ENCODE data around the gene GPATCH1. TPM values are rescaled to one million over a fixed set of nuclear protein-coding genes. Genes with fewer than 3 reads are reported as not detected.
"Not testable (repeated sequence)": the region's sequence is repeated elsewhere in the genome, so short reads cannot be mapped to it uniquely, and the experiment has no call there.

Gene GPATCH1
- total RNA-seq (10 to 100 TPM; 18.3 to 21.7 TPM), polyA plus RNA-seq (1 to 10 TPM; 3.9 to 6.4 (median 5.0) TPM), total RNA-seq (23.6 to 31.0 (median 29.5) reads per million in 6 experiments)

DNA sequence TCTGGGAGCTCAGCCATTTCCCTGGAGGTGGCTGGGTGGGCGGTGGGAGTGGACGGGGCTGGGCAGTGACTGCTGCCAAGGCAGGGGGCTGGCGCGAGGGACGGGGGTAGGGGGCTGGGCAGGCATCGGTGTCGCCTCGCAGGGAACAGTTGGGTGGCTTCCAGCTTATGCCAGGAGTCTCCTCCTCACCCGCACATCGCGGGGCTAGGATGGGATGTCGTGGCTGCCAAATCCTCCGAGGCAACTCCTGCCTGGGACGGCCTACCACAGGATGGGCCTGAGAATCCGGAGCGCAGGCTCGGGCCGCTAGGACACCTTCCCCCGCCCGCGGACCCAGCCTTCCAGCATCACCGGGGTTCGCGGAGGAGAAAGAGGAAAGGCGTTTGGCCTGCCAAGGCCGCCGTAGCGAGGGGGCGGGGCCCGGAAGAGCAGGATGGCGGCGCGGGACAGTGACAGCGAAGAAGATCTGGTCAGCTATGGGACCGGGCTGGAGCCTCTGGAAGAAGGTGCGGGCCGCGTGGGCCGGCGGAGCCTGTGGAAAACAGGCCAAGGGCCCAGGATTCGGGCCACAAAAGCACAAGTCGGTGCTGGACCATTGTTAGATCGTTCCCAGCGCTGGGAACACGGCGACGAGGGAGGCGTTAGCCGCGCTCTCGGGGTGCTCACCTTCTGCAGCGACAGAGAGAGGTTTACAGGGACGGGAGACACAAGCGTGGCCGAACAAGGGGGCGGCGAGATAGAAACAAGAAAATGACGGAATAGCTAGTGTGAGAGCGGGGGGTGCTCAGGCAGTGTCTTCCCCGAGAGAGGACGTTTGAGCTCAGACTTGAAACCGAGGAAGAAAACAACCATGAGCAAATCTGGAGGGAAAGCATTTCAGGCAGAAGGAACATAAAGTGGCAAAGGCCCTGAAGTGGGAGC, at the start of gene GPATCH1:
TSS of gene GPATCH1 (plus strand) at position 421 of the 921 bp plus-strand sequence. CDS start at position 434, 13 bp downstream.
- peaks cover 13 to 34% (median 21%) of the 10 kb centered on the region in 4 donors for H3K4me1 Mint-ChIP-seq
- H3K4me3 Mint-ChIP-seq, result peak within 1 kb of the TSS; percentile 93 to 100 (median 99)
- H3K9me3 Mint-ChIP-seq, result no peaks in the 10 kb centered on the region
- peak; percentile 70 to 92 (median 82) for DNase-seq
- H3K27me3 Mint-ChIP-seq, result no peaks in the 10 kb centered on the region
- peak within 1 kb of the TSS; percentile 91 to 99 (median 97) for H3K27ac Mint-ChIP-seq
- peak; percentile 95 to 97 for ATAC-seq
- POLR2A ChIA-PET, result interaction anchor here (0.6 to 1.2 kb wide), 8 partner anchors 79 to 677 kb away, joined by 3 to 10 read pairs (median 4); no protein-coding TSS in a partner anchor
- no peaks in the 10 kb centered on the region for H3K36me3 Mint-ChIP-seq

DNA sequence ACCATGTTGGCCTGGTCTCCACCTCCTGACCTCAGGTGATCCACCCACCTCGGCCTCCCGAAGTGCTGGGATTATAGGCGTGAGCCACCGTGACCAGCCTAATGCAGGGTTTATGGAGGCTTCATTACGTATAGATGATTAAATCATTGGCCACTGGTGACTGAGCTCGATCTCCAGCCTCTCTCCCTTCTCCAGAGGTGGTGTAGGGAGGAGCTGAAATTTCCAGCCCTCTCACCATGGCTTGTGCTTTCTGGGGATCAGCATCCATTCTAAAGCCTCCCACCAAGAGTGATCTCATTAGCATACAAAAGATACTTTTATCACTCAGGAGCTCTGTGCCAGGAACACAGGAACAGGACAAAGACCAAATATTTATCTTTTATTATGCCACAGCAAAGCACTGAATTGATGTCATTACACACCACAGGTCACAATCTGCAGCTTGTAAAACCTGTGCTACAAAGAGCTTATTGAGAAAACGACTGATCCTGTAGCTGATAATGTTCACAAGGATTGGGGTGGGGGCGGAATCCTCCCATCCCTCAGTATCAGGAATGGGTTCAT, 48.7 kb upstream of the GPATCH1 start:
- ATAC-seq, result no peak
- no peak overlapping the region for H3K27ac Mint-ChIP-seq
- H3K4me3 Mint-ChIP-seq, result no peak overlapping the region
- DNase-seq, result no peak
- H3K9me3 Mint-ChIP-seq, result peaks cover 0 to 32% (median 9%) of the 10 kb centered on the region in 9 donors
- H3K36me3 Mint-ChIP-seq, result peaks cover 0 to 8% (median 4%) of the 10 kb centered on the region in 3 donors
- POLR2A ChIA-PET, result no interaction called here
- H3K27me3 Mint-ChIP-seq, result peaks cover 0 to 2% (median 0%) of the 10 kb centered on the region in 5 donors
- peaks cover 3 to 4% (median 4%) of the 10 kb centered on the region in 4 donors for H3K4me1 Mint-ChIP-seq

GRCh38 chr19:33035461-33035860, 45.5 kb upstream of the GPATCH1 start:
- Mint-ChIP-seq H3K36me3 (peaks cover 0 to 2% (median 0%) of the 10 kb centered on the region in 3 donors), H3K27me3 (peaks cover 0 to 2% (median 0%) of the 10 kb centered on the region in 5 donors), H3K27ac (peak overlapping the region in 1 of 10 donors; percentile 24), H3K9me3 (peaks cover 0 to 4% (median 0%) of the 10 kb centered on the region in 9 donors), H3K4me1 (peaks cover 6 to 10% (median 9%) of the 10 kb centered on the region in 4 donors), H3K4me3 (no peak overlapping the region)
- DNase-seq (no peak), ATAC-seq (no peak)
- POLR2A ChIA-PET, result interaction anchor here (0.6 to 0.7 kb wide), 2 partner anchors 260 to 354 kb away, joined by 3 to 6 read pairs; no protein-coding TSS in a partner anchor

DNA sequence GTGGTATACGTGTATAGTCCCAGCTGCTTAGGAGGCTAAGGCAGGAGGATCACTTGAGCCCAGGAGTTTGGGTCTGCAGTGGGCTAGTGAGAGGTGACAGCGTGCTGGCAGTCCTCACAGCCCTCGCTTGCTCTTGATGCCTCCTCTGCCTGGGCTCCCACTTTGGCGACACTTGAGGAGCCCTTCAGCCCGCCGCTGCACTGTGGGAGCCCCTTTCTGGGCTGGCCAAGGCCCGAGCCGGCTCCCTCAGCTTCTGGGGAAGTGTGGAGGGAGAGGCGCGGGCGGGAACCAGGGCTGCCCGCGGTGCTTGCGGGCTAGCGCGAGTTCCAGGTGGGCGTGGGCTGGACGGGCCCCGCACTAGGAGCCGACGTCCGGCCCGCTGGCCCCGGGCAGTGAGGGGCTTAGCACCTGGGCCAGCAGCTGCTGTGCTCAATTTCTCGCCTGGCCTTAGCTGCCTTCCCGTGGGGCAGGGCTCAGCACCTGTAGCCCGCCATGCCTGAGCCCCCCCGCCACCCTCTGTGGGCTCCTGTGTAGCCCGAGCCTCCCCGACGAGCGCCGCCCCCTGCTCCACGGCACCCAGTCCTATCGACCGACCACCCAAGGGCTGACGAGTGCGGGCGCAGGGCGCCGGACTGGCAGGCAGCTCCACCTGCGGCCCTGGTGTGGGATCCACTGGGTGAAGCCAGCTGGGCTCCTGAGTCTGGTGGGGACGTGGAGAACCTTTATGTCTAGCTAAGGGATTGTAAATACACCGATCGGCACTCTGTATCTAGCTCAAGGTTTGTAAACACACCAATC, 44.4 kb upstream of the GPATCH1 start:
- Mint-ChIP-seq H3K27ac (peak overlapping the region in 7 of 10 donors; percentile 68 to 93 (median 85)), H3K4me3 (peak overlapping the region in 4 of 10 donors; percentile 76 to 90 (median 82)), H3K4me1 (peaks cover 6 to 10% (median 9%) of the 10 kb centered on the region in 4 donors)
- not testable (repeated sequence) for H3K36me3 Mint-ChIP-seq, DNase-seq, ATAC-seq, H3K9me3 Mint-ChIP-seq, H3K27me3 Mint-ChIP-seq
- POLR2A ChIA-PET, result interaction anchor here (0.8 kb wide), 1 partner anchor 345 kb away, joined by 3 read pairs; the partner anchor contains the start of gene NUDT19

DNA sequence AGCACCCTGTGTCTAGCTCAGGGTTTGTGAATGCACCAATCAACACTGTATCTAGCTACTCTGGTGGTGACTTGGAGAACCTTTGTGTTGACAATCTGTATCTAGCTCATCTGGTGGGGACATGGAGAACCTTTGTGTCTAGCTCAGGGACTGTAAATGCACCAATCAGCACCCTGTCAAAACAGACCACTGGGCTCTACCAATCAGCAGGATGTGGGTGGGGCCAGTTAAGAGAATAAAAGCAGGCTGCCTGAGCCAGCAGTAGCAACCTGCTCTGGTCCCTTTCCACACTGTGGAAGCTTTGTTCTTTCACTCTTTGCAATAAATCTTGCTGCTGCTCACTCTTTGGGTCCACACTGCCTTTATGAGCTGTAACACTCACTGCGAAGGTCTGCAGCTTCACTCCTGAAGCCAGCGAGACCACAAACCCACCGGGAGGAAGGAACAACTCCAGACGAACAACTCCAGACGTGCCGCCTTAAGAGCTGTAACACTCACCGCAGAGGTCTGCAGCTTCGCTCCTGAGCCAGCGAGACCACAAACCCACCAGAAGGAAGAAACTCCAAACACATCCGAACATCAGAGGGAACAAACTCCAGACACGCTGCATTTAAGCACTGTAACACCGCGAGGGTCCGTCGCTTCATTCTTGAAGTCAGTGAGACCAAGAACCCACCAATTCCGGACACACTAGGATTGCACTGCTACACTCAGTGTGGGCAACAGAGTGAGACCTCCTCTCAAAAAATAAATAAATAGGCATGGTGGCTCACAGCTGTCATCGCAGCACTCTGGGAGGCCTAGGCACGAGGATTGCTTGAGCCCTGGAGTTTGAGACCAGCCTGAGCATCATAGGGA, 43.6 kb upstream of the GPATCH1 start:
- ATAC-seq (peak; percentile 42 to 43), DNase-seq (peak in 4 of 10 donors; percentile 2 to 35 (median 20))
- peak overlapping the region; percentile 68 to 93 (median 86) for H3K27ac Mint-ChIP-seq
- POLR2A ChIA-PET, result interaction anchor here (0.8 kb wide), 1 partner anchor 346 kb away, joined by 3 read pairs; the partner anchor contains the start of gene NUDT19
- H3K4me1 Mint-ChIP-seq, result peaks cover 6 to 10% (median 9%) of the 10 kb centered on the region in 4 donors
- not testable (repeated sequence) for H3K9me3 Mint-ChIP-seq, H3K36me3 Mint-ChIP-seq, H3K27me3 Mint-ChIP-seq
- peak overlapping the region; percentile 76 to 90 (median 82) for H3K4me3 Mint-ChIP-seq

- no peaks in the 10 kb centered on the region for H3K9me3 Mint-ChIP-seq
- H3K27me3 Mint-ChIP-seq, result no peaks in the 10 kb centered on the region
- POLR2A ChIA-PET, result no interaction called here
- no peak for ATAC-seq
- H3K4me1 Mint-ChIP-seq, result peaks cover 6 to 10% (median 9%) of the 10 kb centered on the region in 4 donors
- no peaks in the 10 kb centered on the region for H3K36me3 Mint-ChIP-seq
- DNase-seq, result no peak
- peak overlapping the region in 2 of 10 donors; percentile 27 to 46 for H3K4me3 Mint-ChIP-seq
- H3K27ac Mint-ChIP-seq, result peak overlapping the region in 3 of 10 donors; percentile 10 to 65 (median 48)
Measured at GRCh38 chr19:33039108-33039599, 41.8 kb upstream of the GPATCH1 start.

DNA sequence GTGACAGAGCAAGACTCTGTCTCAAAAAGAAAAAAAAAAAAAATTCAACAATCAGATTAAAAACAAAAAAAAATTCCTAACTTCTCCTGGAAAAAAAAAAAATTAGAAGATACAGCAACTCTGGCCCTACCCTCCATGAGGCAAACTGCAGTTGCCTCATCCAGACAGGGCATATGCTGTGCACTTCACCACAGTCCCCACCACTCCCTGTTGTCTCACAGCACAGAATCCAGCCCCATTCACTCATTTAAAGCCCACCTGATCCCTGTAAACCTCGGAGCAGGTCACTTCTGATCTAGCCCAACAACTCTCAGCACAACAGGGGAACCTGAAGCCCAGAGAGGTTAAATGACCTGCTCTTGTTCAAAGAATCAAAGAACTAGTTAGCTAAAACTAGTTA, 41.2 kb upstream of the GPATCH1 start:
- H3K4me1 Mint-ChIP-seq, result peaks cover 6 to 10% (median 9%) of the 10 kb centered on the region in 4 donors
- no peak overlapping the region for H3K4me3 Mint-ChIP-seq
- no peaks in the 10 kb centered on the region for H3K9me3 Mint-ChIP-seq
- no peaks in the 10 kb centered on the region for H3K36me3 Mint-ChIP-seq
- no peaks in the 10 kb centered on the region for H3K27me3 Mint-ChIP-seq
- no peak for ATAC-seq
- peak overlapping the region in 2 of 10 donors; percentile 3 to 61 for H3K27ac Mint-ChIP-seq
- POLR2A ChIA-PET, result no interaction called here
- DNase-seq, result no peak

- Mint-ChIP-seq H3K27ac (no peak overlapping the region), H3K4me3 (no peak overlapping the region), H3K9me3 (no peaks in the 10 kb centered on the region), H3K27me3 (no peaks in the 10 kb centered on the region), H3K36me3 (no peaks in the 10 kb centered on the region), H3K4me1 (peaks cover 6 to 10% (median 9%) of the 10 kb centered on the region in 4 donors)
- DNase-seq (no peak), ATAC-seq (no peak)
- POLR2A ChIA-PET, result interaction anchor here (0.7 kb wide), 1 partner anchor 136 kb away, joined by 3 read pairs; no protein-coding TSS in a partner anchor
Measured at GRCh38 chr19:33040994-33041827, 39.8 kb upstream of the GPATCH1 start.

DNA sequence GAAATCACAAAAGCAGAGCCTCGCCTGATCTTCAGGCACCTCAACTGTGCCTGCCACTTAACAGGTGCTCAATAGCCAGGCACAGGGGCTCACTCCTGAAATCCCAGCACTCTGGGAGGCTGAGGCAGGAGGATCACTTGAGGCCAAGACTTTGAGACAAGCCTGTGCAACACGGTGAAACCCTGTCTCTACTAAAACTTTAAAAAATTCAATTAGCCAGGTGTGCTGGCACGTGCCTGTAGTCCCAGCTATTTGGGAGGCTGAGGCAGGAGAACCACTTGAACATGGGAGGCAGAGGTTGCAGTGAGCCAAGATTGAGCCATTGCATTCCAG, 39.2 kb upstream of the GPATCH1 start:
- not testable (repeated sequence) for H3K27me3 Mint-ChIP-seq, H3K36me3 Mint-ChIP-seq, H3K4me3 Mint-ChIP-seq, ATAC-seq, DNase-seq, H3K9me3 Mint-ChIP-seq, H3K27ac Mint-ChIP-seq
- POLR2A ChIA-PET, result interaction anchor here (0.7 kb wide), 1 partner anchor 136 kb away, joined by 3 read pairs; no protein-coding TSS in a partner anchor
- H3K4me1 Mint-ChIP-seq, result peaks cover 6 to 10% (median 9%) of the 10 kb centered on the region in 4 donors

- H3K4me3 Mint-ChIP-seq, result no peak overlapping the region
- H3K36me3 Mint-ChIP-seq, result no peaks in the 10 kb centered on the region
- DNase-seq, result no peak
- H3K4me1 Mint-ChIP-seq, result no peaks in the 10 kb centered on the region
- no peak overlapping the region for H3K27ac Mint-ChIP-seq
- peaks cover 0 to 2% (median 0%) of the 10 kb centered on the region in 5 donors for H3K27me3 Mint-ChIP-seq
- no peak for ATAC-seq
- POLR2A ChIA-PET, result no interaction called here
- H3K9me3 Mint-ChIP-seq, result no peaks in the 10 kb centered on the region
Measured at GRCh38 chr19:33047422-33047821, 33.6 kb upstream of the GPATCH1 start.
